Ammon's horn (tissue), 1 donor: ENCODE measurements around the gene DMAP1.
"Not testable (repeated sequence)": the region's sequence is repeated elsewhere in the genome, so short reads cannot be mapped to it uniquely, and the experiment has no call there.

Experiments used
- DNase-seq: peaks from one replicate; pipeline ENCODE4 v3.0.0-alpha.2; 2016; ENCODE audit warnings: low spot score

Gene DMAP1, protein sequence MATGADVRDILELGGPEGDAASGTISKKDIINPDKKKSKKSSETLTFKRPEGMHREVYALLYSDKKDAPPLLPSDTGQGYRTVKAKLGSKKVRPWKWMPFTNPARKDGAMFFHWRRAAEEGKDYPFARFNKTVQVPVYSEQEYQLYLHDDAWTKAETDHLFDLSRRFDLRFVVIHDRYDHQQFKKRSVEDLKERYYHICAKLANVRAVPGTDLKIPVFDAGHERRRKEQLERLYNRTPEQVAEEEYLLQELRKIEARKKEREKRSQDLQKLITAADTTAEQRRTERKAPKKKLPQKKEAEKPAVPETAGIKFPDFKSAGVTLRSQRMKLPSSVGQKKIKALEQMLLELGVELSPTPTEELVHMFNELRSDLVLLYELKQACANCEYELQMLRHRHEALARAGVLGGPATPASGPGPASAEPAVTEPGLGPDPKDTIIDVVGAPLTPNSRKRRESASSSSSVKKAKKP

GRCh38 chr1:44213222-44214112, at the start of gene DMAP1:
TSS of gene DMAP1 (plus strand) at chr1:44213471. CDS start at chr1:44213754, 283 bp downstream.
- DNase-seq = peak; percentile 92

DNA sequence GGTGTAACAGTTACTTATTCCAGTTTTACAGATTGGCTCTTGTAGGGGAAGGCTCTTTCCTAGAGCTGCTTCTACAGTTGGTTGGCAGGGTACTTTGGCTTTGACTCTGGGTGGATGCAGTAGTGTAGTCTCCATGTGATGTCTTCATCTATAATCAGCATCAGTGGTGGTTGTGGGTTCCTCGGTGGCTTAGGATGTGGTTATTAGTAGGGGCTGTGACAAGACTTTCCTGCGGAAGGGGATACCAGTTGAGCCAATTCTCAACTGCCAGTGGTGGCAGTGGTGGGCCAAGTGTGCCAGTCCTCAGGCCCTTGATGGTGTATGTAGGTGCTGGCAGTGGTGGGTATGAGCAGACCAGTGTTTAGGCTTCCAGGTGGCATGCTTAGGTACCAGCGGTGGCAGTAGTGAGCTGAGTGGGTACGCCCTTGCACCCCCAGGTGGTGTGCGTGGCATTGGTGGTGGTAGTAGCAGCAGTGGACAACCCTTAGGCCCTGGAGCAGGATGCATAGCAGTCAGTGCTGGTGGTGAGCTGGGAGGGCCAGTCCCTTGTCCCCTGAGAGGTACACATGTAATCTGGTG, 44.7 kb upstream of the DMAP1 start:
- no peak for DNase-seq

DNA sequence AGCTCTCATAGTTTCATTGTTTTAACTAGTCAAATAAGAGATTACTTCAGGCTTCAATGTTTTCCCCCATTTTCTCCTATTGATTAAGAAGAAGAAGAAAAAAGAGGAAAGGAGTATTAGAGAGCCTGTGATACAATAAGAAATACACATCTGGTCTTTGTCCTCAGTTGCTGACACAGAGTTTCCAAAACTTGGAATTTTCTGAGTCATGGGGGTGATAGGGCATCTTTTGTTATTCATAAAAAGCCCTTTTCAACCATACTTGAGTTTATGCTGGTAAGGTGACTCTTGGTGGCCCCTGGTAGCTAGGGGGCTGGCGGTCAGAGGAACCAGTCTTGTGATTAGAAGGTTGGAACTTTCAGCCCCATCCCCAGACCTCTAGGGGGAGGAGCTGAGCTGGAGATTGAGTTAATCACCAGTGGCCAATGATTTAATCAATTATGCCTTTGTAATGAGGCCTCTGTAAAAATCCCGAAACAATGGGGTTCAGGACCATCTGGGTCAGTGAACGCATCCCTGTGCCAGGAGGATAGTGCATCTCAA, 42.9 kb upstream of the DMAP1 start:
- DNase-seq = no peak

- no peak for DNase-seq
Observed at GRCh38 chr1:44174630-44175029, 38.6 kb upstream of the DMAP1 start.

- no peak for DNase-seq
Observed at GRCh38 chr1:44200336-44200735, 12.9 kb upstream of the DMAP1 start.

- not testable (repeated sequence) for DNase-seq
Observed at GRCh38 chr1:44206545-44206944, 6.7 kb upstream of the DMAP1 start.

DNA sequence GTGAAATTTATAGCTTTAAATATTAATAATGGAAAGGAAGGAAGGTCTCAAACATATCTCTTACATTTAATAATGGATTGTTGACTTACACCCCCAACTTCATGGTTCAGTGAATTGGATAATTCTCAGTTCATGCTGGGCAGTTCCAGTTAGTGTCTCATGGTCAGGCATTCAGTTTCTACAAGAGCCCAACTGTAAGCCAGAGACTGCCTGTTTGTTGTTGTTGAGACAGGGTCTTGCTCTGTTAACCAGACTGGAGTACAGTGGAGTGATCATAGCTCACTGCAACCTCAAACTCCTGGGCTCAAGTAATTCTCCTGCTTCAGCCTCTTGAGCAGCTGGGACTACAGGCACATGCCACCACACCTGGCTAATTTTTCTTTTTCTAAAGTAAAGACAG, 5.0 kb upstream of the DMAP1 start:
- DNase-seq = no peak

DNA sequence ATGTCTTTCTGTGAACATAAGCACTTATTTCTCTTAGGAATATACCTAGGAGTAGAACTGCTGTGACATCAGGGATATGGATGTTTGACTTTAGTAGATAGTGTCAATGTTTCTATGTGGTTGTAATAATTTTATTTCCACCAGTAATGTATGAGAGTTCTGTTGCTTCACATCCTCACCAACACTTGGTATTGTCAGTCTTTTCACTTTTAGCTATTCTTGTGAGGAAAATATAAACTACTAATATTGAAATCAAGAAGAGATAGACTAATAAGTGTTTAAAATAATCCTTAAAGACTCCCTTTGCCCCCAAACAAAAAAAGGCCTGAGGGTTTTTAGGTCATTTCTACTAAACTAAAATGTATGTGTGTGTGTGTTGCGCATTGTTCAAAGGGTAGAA, 2.7 kb upstream of the DMAP1 start:
- DNase-seq = no peak

GRCh38 chr1:44212355-44213221, 683 bp upstream of the DMAP1 start:
- no peak for DNase-seq

GRCh38 chr1:44217809-44218410, 4.6 kb downstream of the DMAP1 start:
- peak; percentile 84 for DNase-seq

DNA sequence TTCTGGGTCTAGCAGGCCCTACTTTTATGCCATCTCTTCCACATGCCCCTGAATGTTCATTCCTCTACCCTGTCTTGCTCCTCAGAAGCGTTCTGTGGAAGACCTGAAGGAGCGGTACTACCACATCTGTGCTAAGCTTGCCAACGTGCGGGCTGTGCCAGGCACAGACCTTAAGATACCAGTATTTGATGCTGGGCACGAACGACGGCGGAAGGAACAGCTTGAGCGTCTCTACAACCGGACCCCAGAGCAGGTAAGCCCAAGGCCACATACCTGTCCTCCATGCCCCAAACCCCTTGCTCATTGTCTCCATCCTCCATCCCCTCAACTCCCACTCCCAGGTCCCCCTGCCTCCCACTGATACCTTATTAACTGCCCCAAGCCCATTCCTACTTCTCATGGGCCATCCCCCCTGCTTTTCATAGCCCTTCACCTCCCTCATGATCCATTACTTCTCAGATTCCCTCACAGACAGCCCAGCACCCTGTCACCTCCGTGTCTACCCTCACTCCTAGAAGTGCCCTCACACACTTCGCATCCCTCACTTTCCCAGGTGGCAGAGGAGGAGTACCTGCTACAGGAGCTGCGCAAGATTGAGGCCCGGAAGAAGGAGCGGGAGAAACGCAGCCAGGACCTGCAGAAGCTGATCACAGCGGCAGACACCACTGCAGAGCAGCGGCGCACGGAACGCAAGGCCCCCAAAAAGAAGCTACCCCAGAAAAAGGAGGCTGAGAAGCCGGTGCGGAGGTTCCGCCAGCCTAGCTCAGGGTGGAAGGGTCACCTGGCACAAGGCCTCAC, 5.4 kb downstream of the DMAP1 start:
- no peak for DNase-seq

GRCh38 chr1:44219301-44219626, 6.0 kb downstream of the DMAP1 start:
- DNase-seq = no peak

DNA sequence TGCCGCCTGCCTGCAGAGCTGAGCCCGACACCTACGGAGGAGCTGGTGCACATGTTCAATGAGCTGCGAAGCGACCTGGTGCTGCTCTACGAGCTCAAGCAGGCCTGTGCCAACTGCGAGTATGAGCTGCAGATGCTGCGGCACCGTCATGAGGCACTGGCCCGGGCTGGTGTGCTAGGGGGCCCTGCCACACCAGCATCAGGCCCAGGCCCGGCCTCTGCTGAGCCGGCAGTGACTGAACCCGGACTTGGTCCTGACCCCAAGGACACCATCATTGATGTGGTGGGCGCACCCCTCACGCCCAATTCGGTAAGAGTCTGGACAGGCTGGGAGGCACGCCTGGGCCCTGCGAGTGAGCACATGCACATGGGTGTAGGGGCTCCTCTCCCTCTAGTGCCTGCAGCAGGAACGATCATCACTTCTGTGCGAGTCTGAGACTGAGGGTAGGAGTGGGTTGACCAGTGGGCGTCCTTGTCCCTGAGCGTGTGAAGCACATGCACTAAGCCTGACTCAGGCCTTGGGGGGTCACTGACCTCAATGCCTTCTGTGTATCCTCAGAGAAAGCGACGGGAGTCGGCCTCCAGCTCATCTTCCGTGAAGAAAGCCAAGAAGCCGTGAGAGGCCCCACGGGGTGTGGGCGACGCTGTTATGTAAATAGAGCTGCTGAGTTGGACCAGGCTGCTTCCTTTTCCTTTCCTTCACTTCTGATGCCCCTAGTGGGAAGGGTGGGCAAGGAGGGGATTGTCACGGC, 6.9 kb downstream of the DMAP1 start:
- no peak for DNase-seq

DNA sequence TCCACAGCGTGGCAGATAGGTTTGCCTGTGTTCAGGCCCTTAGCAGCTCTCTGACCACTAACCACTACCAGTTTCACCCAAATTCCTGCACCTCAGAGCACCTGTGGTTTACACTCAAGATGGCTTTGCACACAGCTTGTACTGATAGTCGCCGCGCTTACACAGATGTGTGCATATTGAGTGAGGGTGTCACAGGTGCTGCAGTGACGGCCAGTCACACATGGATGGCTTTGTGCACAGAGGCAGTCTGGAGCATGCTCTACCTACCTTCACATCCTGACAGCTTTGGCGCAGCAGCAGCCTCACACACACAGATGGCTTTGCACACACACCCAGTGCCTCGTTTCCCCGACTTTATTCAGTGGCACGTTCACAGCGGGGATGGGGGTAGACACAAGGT, 7.5 kb downstream of the DMAP1 start:
- no peak for DNase-seq

- DNase-seq = no peak
Observed at GRCh38 chr1:44221769-44222168, 8.5 kb downstream of the DMAP1 start.

GRCh38 chr1:44222397-44223186, 9.3 kb downstream of the DMAP1 start:
- DNase-seq = no peak

GRCh38 chr1:44223187-44223610, 9.9 kb downstream of the DMAP1 start:
- DNase-seq = no peak

GRCh38 chr1:44225761-44226160, 12.5 kb downstream of the DMAP1 start:
- DNase-seq = no peak

DNA sequence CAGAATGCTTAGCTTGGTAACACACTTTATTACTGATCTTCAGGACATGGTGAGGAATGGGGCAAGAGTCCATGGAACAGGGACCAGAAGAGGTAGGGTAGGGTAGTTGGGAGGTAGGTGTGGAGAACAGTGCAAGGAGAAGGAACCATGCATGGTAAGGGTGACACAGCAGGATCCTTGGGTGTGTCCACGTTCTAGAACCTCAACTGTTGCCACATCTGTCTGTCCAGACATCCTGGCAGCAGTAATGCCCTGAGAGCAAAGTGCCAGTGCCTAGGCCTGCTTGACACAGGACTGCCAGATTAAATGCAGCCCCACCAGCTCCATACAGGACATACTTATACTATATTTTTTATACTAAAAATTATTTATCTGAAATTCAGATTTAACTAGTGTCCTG, 13.9 kb downstream of the DMAP1 start:
- no peak for DNase-seq
